Fibroblast of the aortic adventitia (primary cell): ENCODE measurements around the gene FAM111A. TPM values are rescaled to one million over a fixed set of nuclear protein-coding genes. Genes with fewer than 3 reads are reported as not detected.
A peak's percentile ranks its signal among the peaks of the same experiment; 100 is the strongest.
"Not testable (repeated sequence)": the region's sequence is repeated elsewhere in the genome, so short reads cannot be mapped to it uniquely, and the experiment has no call there.

Experiments used
- DNase-seq: peaks from one replicate; pipeline ENCODE4 v3.0.0-alpha.2; 2010; ENCODE audit warnings: low read depth
- H3K4me3 ChIP-seq: 2 replicates; pipeline ENCODE4 v1.5.1; 2011; ENCODE audit warnings: low read depth, mild to moderate bottlenecking, control low read depth, low read length, moderate library complexity
- total RNA-seq: library from RNA; depleted of rRNA; stranded (reverse); fragments of >200 nt; gene quantifications from 2 replicates; pipeline ENCODE4 v1.2.3, GENCODE V29; 2012; ENCODE audit warnings: low replicate concordance
- TF ChIP-seq, protein P1 (sequence below): IDR thresholded peaks from 2 replicates; pipeline ENCODE4 v1.5.1; 2011; ENCODE audit warnings: mild to moderate bottlenecking, low read length, control low read depth, inconsistent platforms; ENCODE audit not compliant: insufficient read depth

FAM111A gene
- total RNA-seq, 1 donor = 103 TPM

DNA sequence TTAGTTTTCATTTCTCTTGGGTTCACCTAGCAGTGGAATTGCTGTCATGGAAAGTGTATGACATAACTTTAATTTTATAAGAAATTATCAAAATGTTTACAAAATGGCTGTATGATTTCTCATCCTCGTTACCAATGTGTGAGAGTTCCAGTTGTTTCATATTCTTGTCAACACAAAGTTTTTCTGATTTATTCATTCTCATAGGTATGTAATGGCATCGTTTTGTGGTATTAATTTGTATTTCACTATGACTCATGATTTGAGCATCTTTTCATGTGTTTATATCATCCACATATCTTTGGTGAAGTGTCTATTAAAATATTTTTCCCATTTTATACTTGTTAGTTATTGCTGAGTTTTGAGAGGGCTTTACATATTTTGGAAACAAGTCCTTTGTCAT, 30.2 kb upstream of the FAM111A start:
- H3K4me3 ChIP-seq = no peak overlapping the region
- DNase-seq = no peak
- TF ChIP-seq, protein P1, sequence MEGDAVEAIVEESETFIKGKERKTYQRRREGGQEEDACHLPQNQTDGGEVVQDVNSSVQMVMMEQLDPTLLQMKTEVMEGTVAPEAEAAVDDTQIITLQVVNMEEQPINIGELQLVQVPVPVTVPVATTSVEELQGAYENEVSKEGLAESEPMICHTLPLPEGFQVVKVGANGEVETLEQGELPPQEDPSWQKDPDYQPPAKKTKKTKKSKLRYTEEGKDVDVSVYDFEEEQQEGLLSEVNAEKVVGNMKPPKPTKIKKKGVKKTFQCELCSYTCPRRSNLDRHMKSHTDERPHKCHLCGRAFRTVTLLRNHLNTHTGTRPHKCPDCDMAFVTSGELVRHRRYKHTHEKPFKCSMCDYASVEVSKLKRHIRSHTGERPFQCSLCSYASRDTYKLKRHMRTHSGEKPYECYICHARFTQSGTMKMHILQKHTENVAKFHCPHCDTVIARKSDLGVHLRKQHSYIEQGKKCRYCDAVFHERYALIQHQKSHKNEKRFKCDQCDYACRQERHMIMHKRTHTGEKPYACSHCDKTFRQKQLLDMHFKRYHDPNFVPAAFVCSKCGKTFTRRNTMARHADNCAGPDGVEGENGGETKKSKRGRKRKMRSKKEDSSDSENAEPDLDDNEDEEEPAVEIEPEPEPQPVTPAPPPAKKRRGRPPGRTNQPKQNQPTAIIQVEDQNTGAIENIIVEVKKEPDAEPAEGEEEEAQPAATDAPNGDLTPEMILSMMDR = no peak

DNA sequence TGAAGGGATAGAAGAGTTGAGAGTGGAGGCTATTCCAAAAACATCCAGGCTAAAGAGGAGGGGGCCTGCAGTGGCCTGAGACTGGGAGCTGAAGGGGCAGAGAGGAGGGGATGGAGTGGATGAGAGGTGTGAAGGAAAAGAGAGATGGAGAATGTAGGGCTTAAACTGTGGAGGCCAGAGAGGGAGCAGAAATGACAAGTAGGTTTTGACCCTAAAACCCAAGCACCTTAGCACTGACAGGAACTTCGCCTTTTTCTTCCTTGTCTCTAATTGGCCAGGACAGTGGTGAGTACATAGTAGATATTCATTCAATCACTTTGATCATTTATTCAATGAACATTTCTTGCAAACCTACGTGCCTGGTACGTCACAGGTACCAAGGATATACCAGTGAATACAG, 28.3 kb upstream of the FAM111A start:
- TF ChIP-seq, protein P1 = no peak
- DNase-seq = no peak

GRCh38 chr11:59115553-59115952, 27.1 kb upstream of the FAM111A start:
- TF ChIP-seq, protein P1 = no peak
- no peak for DNase-seq

More for the DNA sequence above, 28.3 kb upstream of the FAM111A start:
- H3K4me3 ChIP-seq = no peak overlapping the region

DNA sequence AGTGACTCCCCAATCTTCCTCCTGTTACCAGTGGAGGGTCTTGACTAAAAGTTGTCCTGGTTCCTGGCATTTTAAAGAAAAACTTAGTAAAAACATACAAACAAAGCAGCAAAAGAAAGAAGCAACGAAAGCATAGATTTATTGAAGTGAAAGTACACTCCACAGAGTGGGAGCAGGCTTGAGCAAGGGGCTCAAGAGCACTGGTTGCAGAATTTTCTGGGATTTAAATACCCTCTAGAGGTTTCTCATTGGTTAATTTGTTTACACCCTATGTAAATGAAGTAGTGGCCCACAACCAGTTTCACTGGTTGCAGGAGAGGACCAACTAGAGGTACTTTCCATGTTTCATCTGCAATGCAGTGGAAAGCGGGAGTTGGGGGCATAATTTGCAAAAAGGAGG, 24.9 kb upstream of the FAM111A start:
- TF ChIP-seq, protein P1 = no peak
- no peak overlapping the region for H3K4me3 ChIP-seq
- DNase-seq = no peak

More at GRCh38 chr11:59115553-59115952, 27.1 kb upstream of the FAM111A start:
- H3K4me3 ChIP-seq = no peak overlapping the region

DNA sequence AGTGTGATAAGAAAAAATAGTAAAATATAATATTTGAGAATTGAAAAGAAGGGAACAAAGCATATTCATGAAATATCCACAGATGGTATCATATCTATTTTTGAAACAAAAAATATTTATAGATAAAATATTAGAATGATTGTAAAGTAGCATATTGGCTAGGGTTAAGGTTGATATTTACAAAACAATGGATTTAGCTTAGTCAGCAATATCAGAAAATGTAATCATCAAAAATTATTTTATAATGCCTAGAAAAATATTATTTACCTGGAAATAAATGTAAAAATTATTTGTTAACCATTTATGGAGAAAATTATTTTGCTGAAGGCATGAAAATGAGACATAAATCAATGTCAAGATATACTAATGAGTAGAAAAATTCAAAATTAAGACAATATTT, 22.8 kb upstream of the FAM111A start:
- no peak for DNase-seq
- H3K4me3 ChIP-seq = no peak overlapping the region
- TF ChIP-seq, protein P1 = no peak

- H3K4me3 ChIP-seq = no peak overlapping the region
- TF ChIP-seq, protein P1 = peak; percentile 99
- peak; percentile 72 for DNase-seq
Observed at GRCh38 chr11:59135648-59136461, 6.8 kb upstream of the FAM111A start.

- H3K4me3 ChIP-seq, DNase-seq: not testable (repeated sequence)
Observed at GRCh38 chr11:59136551-59136950, 6.1 kb upstream of the FAM111A start.
